SK-N-SH (cell line): Measurements from ENCODE around the gene SLC3A2. TPM values are rescaled to one million over a fixed set of nuclear protein-coding genes. Genes with fewer than 3 reads are reported as not detected.

Source experiments
- CTCF ChIA-PET: fragments of 300-600, 350-600 bp; formaldehyde crosslinking; extraction: SDS; loops from one replicate; lab custom pipeline; 2021; lab: Yijun Ruan, JAX
- POLR2A ChIA-PET: fragments of 350-600 bp; sonication (Branson Sonifier 250); formaldehyde crosslinking; extraction: SDS; loops from one replicate; lab custom pipeline; 2020; ENCODE audit warnings: antibody characterized with exemption, inconsistent platforms; lab: Yijun Ruan, JAX
- DNase-seq: peaks from one replicate; pipeline ENCODE4 v3.0.0; 2012
- H2AFZ ChIP-seq: fragments of 200-600 bp; sonication (generic); 2 replicates; pipeline ENCODE4 v1.8.1; 2016; ENCODE audit warnings: antibody characterized with exemption, mild to moderate bottlenecking, low read depth
- H3F3A ChIP-seq: fragments of 200-600 bp; sonication (generic); replicated peaks from 2 replicates; pipeline ENCODE3; 2016; ENCODE audit warnings: antibody characterized with exemption, mild to moderate bottlenecking; ENCODE audit not compliant: insufficient read depth
- H3K27ac ChIP-seq, 2 experiments: fragments of 200-500 bp in 1 of 2; fragments of 200-600 bp in 1 of 2; sonication (Bioruptor generic) in 1 of 2; sonication (generic), shearing (Covaris generic) in 1 of 2; 2 replicates each; pipeline versions ENCODE4 v1.5.1 to v1.6.1; 2014 to 2016; ENCODE audit warnings: low read depth in 2 of 2, inconsistent platforms in 1 of 2, low read length in 1 of 2, mild to moderate bottlenecking in 1 of 2, mixed read lengths in 1 of 2
- H3K27me3 ChIP-seq: fragments of 200-600 bp; sonication (generic), shearing (Covaris generic); 2 replicates; pipeline ENCODE4 v1.6.1; 2016; ENCODE audit warnings: mixed run types; ENCODE audit not compliant: insufficient read depth
- H3K36me3 ChIP-seq, 2 experiments: fragments of 200-500 bp in 1 of 2; fragments of 200-600 bp in 1 of 2; sonication (Bioruptor generic) in 1 of 2; sonication (generic) in 1 of 2; replicated peaks in 1 of 2; 2 replicates each; pipeline versions ENCODE3 to v1.5.1; 2014 to 2016; ENCODE audit warnings: low read length in 1 of 2, mild to moderate bottlenecking in 1 of 2; ENCODE audit not compliant: insufficient read depth in 2 of 2, control insufficient read depth in 1 of 2
- H3K4me1 ChIP-seq, 2 experiments: fragments of 200-500 bp in 1 of 2; fragments of 200-600 bp in 1 of 2; sonication (Bioruptor generic) in 1 of 2; sonication (generic), shearing (Covaris generic) in 1 of 2; 2 replicates each; pipeline versions ENCODE4 v1.5.1 to v1.6.1; 2014 to 2016; ENCODE audit warnings: low read depth in 1 of 2, low read length in 1 of 2, mixed run types in 1 of 2; ENCODE audit not compliant: insufficient read depth in 2 of 2, control insufficient read depth in 1 of 2
- H3K4me2 ChIP-seq: fragments of 200-600 bp; sonication (generic), shearing (Covaris generic); 2 replicates; pipeline ENCODE4 v1.6.1; 2017; ENCODE audit warnings: mixed run types
- H3K4me3 ChIP-seq, 2 experiments: fragments of 200-500 bp in 1 of 2; fragments of 200-600 bp in 1 of 2; sonication (Bioruptor generic) in 1 of 2; sonication (generic), shearing (Covaris generic) in 1 of 2; 2 replicates each; pipeline versions ENCODE4 v1.5.1 to v1.8.1; 2014 to 2016; ENCODE audit warnings: low read depth in 2 of 2, inconsistent platforms in 1 of 2, low read length in 1 of 2, mild to moderate bottlenecking in 1 of 2, mixed read lengths in 1 of 2, moderate library complexity in 1 of 2
- H3K79me2 ChIP-seq: fragments of 200-600 bp; sonication (generic); 2 replicates; pipeline ENCODE4 v1.8.1; 2017; ENCODE audit warnings: mild to moderate bottlenecking; ENCODE audit not compliant: insufficient read depth
- H3K9ac ChIP-seq: fragments of 200-600 bp; sonication (generic); 2 replicates; pipeline ENCODE4 v1.6.1; 2017; ENCODE audit warnings: mixed run types
- H3K9me2 ChIP-seq: fragments of 200-600 bp; sonication (generic); 2 replicates; pipeline ENCODE4 v1.6.1; 2017; ENCODE audit warnings: mixed run types
- H3K9me3 ChIP-seq: fragments of 200-600 bp; sonication (generic); 2 replicates; pipeline ENCODE4 v1.6.1; 2017; ENCODE audit warnings: mixed run types, mild to moderate bottlenecking, moderate library complexity
- H4K20me1 ChIP-seq: fragments of 200-600 bp; sonication (generic); 2 replicates; pipeline ENCODE4 v1.6.1; 2017; ENCODE audit warnings: mild to moderate bottlenecking, mixed run types; ENCODE audit not compliant: insufficient read depth
- ELF1 ChIP-seq: IDR thresholded peaks from 2 replicates; pipeline ENCODE4 v1.4.0; 2012
- EP300 ChIP-seq, 2 experiments: IDR thresholded peaks; 2 replicates each; pipeline versions ENCODE4 v1.4.0 to v1.6.1; 2012; ENCODE audit warnings: borderline replicate concordance in 1 of 2, low read depth in 1 of 2, low read length in 1 of 2
- EZH2phosphoT487 ChIP-seq: fragments of 200-600 bp; sonication (generic); IDR thresholded peaks from 2 replicates; pipeline ENCODE4 v1.6.1; 2017; ENCODE audit warnings: low read depth, mixed run types, mild to moderate bottlenecking, antibody characterized with exemption, moderate library complexity, borderline replicate concordance
- FOSL2 ChIP-seq: IDR thresholded peaks from 2 replicates; pipeline ENCODE4 v1.4.0; 2012; ENCODE audit warnings: low read depth, mild to moderate bottlenecking, moderate library complexity, borderline replicate concordance
- GABPA ChIP-seq: IDR thresholded peaks from 2 replicates; pipeline ENCODE4 v1.4.0; 2012; ENCODE audit warnings: low read depth, mild to moderate bottlenecking
- GATA2 ChIP-seq: sonication (generic); formaldehyde crosslinking; IDR thresholded peaks from 2 replicates; pipeline ENCODE4 v1.5.0; 2020; ENCODE audit warnings: mild to moderate bottlenecking, missing genetic modification reagents
- MAX ChIP-seq: IDR thresholded peaks from 2 replicates; pipeline ENCODE4 v1.4.0; 2012; ENCODE audit warnings: low read depth
- MEF2A ChIP-seq: IDR thresholded peaks from 2 replicates; pipeline ENCODE4 v1.4.0; 2012; ENCODE audit warnings: low read depth, borderline replicate concordance
- NFIC ChIP-seq: IDR thresholded peaks from 2 replicates; pipeline ENCODE4 v1.4.0; 2012; ENCODE audit warnings: borderline replicate concordance
- PBX3 ChIP-seq: IDR thresholded peaks from 2 replicates; pipeline ENCODE4; 2012
- POLR2AphosphoS5 ChIP-seq: IDR thresholded peaks from 2 replicates; pipeline ENCODE4 v1.6.1; 2012; ENCODE audit warnings: low read depth, low read length
- RAD21 ChIP-seq: IDR thresholded peaks from 2 replicates; pipeline ENCODE4 v1.6.1; 2012; ENCODE audit warnings: mild to moderate bottlenecking, low read length
- RCOR1 ChIP-seq: fragments of 150-350 bp; IDR thresholded peaks from 2 replicates; pipeline ENCODE4 v1.6.1; 2017; ENCODE audit warnings: antibody characterized with exemption, low read length
- RXRA ChIP-seq: IDR thresholded peaks from 2 replicates; pipeline ENCODE4 v1.4.0; 2012; ENCODE audit warnings: low read depth, mild to moderate bottlenecking, borderline replicate concordance
- SIN3A ChIP-seq: IDR thresholded peaks from 2 replicates; pipeline ENCODE4 v1.6.1; 2012; ENCODE audit warnings: low read depth, mild to moderate bottlenecking, low read length, moderate library complexity, borderline replicate concordance
- TAF1 ChIP-seq: IDR thresholded peaks from 2 replicates; pipeline ENCODE4 v1.6.1; 2012; ENCODE audit warnings: low read depth, mild to moderate bottlenecking, low read length, moderate library complexity, borderline replicate concordance
- WGBS: methylation state at CpG from one replicate; pipeline ENCODE4 v1.1.6; 2017; ENCODE audit warnings: low lambda C conversion rate; 5-methylcytosine and 5-hydroxymethylcytosine counted together
- polyA plus RNA-seq, 3 experiments: library from polyadenylated mRNA; depleted of rRNA; stranded (reverse); fragments of >200 nt; gene quantifications; 2 replicates each; pipeline ENCODE4 v1.2.3, GENCODE V29; 2012
- TF ChIP-seq, protein P1 (sequence below): IDR thresholded peaks from 2 replicates; pipeline ENCODE4 v1.4.0; 2012; ENCODE audit warnings: low read depth, borderline replicate concordance
- TF ChIP-seq, protein P2 (sequence below): fragments of 200-600 bp; sonication (generic); IDR thresholded peaks from 2 replicates; pipeline ENCODE4 v1.6.1; 2017; ENCODE audit warnings: antibody characterized with exemption, mild to moderate bottlenecking, moderate library complexity
- TF ChIP-seq, protein P3 (sequence below): IDR thresholded peaks from 2 replicates; pipeline ENCODE4 v1.6.1; 2012; ENCODE audit warnings: mild to moderate bottlenecking, low read depth, low read length, moderate library complexity
- TF ChIP-seq, protein P4 (sequence below): fragments of 150-350 bp; IDR thresholded peaks from 2 replicates; pipeline ENCODE4 v1.6.1; 2017; ENCODE audit warnings: antibody characterized with exemption, low read length, low read depth, borderline replicate concordance

SLC3A2 gene
- polyA plus RNA-seq, 1 of the 3 experiments (the other 2 are of a cell fraction) = 308 TPM

- peaks cover 0 to 20% of the 10 kb centered on the region in 2 experiments; a peak in 3 of 4 replicates for H3K4me1 ChIP-seq
- POLR2A ChIA-PET = interaction anchor here (0.6 to 2.2 kb wide), 15 partner anchors 9 to 331 kb away, joined by 3 to 32 read pairs (median 4); partner anchors contain the start of genes C11orf98, CSKMT, HNRNPUL2 and MTA2
- H3K4me2 ChIP-seq = peak within 1 kb of the TSS; percentile 93
- peak; percentile 96 for DNase-seq
- no peaks in the 10 kb centered on the region for H3K9me2 ChIP-seq
- WGBS = under 1% methylated on average over 43 of the region's 65 CpGs
- H3K4me3 ChIP-seq = peak within 1 kb of the TSS; percentile 76 to 99
- H3K36me3 ChIP-seq = peaks cover 38 to 42% of the 10 kb centered on the region in 2 experiments
- H3F3A ChIP-seq = peaks cover under 1% of the 10 kb centered on the region
- H3K9ac ChIP-seq = peak within 1 kb of the TSS; percentile 98
- CTCF ChIA-PET = interaction anchor here (0.6 to 2.4 kb wide), 4 partner anchors 45 to 1933 kb away, joined by 3 to 15 read pairs (median 4); partner anchors contain the start of gene SLC3A2
- peak within 1 kb of the TSS; percentile 89 to 93 for H3K27ac ChIP-seq
- no peak within 1 kb of the TSS; the same call in 1 of the 2 replicates for H2AFZ ChIP-seq
- no peaks in the 10 kb centered on the region for H3K27me3 ChIP-seq
- H3K79me2 ChIP-seq = peaks cover 70% of the 10 kb centered on the region
- H3K9me3 ChIP-seq = no peaks in the 10 kb centered on the region
- peaks cover 32% of the 10 kb centered on the region for H4K20me1 ChIP-seq
- peak; percentile 99 for TF ChIP-seq PBX3
- TF ChIP-seq SIN3A = no peak; the same call in 1 of the 2 replicates
- no peak for TF ChIP-seq GATA2 (CRISPR knock-in tag)
- TF ChIP-seq TAF1 = peak; percentile 39
- TF ChIP-seq EZH2phosphoT487 = no peak
- TF ChIP-seq, protein P1, sequence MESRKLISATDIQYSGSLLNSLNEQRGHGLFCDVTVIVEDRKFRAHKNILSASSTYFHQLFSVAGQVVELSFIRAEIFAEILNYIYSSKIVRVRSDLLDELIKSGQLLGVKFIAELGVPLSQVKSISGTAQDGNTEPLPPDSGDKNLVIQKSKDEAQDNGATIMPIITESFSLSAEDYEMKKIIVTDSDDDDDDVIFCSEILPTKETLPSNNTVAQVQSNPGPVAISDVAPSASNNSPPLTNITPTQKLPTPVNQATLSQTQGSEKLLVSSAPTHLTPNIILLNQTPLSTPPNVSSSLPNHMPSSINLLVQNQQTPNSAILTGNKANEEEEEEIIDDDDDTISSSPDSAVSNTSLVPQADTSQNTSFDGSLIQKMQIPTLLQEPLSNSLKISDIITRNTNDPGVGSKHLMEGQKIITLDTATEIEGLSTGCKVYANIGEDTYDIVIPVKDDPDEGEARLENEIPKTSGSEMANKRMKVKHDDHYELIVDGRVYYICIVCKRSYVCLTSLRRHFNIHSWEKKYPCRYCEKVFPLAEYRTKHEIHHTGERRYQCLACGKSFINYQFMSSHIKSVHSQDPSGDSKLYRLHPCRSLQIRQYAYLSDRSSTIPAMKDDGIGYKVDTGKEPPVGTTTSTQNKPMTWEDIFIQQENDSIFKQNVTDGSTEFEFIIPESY = peak; percentile 51; the same call in 1 of the 2 replicates
- TF ChIP-seq RAD21 = no peak
- TF ChIP-seq, protein P2, sequence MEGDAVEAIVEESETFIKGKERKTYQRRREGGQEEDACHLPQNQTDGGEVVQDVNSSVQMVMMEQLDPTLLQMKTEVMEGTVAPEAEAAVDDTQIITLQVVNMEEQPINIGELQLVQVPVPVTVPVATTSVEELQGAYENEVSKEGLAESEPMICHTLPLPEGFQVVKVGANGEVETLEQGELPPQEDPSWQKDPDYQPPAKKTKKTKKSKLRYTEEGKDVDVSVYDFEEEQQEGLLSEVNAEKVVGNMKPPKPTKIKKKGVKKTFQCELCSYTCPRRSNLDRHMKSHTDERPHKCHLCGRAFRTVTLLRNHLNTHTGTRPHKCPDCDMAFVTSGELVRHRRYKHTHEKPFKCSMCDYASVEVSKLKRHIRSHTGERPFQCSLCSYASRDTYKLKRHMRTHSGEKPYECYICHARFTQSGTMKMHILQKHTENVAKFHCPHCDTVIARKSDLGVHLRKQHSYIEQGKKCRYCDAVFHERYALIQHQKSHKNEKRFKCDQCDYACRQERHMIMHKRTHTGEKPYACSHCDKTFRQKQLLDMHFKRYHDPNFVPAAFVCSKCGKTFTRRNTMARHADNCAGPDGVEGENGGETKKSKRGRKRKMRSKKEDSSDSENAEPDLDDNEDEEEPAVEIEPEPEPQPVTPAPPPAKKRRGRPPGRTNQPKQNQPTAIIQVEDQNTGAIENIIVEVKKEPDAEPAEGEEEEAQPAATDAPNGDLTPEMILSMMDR = no peak
- peak; percentile 28; the same call in 1 of the 2 replicates for TF ChIP-seq MAX
- TF ChIP-seq NFIC = no peak
- TF ChIP-seq MEF2A = no peak
- no peak for TF ChIP-seq FOSL2
- peak; percentile 56; the same call in 1 of the 2 replicates for TF ChIP-seq ELF1
- TF ChIP-seq, protein P3, sequence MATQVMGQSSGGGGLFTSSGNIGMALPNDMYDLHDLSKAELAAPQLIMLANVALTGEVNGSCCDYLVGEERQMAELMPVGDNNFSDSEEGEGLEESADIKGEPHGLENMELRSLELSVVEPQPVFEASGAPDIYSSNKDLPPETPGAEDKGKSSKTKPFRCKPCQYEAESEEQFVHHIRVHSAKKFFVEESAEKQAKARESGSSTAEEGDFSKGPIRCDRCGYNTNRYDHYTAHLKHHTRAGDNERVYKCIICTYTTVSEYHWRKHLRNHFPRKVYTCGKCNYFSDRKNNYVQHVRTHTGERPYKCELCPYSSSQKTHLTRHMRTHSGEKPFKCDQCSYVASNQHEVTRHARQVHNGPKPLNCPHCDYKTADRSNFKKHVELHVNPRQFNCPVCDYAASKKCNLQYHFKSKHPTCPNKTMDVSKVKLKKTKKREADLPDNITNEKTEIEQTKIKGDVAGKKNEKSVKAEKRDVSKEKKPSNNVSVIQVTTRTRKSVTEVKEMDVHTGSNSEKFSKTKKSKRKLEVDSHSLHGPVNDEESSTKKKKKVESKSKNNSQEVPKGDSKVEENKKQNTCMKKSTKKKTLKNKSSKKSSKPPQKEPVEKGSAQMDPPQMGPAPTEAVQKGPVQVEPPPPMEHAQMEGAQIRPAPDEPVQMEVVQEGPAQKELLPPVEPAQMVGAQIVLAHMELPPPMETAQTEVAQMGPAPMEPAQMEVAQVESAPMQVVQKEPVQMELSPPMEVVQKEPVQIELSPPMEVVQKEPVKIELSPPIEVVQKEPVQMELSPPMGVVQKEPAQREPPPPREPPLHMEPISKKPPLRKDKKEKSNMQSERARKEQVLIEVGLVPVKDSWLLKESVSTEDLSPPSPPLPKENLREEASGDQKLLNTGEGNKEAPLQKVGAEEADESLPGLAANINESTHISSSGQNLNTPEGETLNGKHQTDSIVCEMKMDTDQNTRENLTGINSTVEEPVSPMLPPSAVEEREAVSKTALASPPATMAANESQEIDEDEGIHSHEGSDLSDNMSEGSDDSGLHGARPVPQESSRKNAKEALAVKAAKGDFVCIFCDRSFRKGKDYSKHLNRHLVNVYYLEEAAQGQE = no peak
- TF ChIP-seq POLR2AphosphoS5 = peak; percentile 84
- TF ChIP-seq RXRA = no peak
- TF ChIP-seq, protein P4, sequence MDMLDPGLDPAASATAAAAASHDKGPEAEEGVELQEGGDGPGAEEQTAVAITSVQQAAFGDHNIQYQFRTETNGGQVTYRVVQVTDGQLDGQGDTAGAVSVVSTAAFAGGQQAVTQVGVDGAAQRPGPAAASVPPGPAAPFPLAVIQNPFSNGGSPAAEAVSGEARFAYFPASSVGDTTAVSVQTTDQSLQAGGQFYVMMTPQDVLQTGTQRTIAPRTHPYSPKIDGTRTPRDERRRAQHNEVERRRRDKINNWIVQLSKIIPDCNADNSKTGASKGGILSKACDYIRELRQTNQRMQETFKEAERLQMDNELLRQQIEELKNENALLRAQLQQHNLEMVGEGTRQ = no peak
- TF ChIP-seq RCOR1 = no peak
- peak; percentile 88 for TF ChIP-seq GABPA
- no peak for TF ChIP-seq EP300 (IDR thresholded peaks at IDR 0.05; ENCODE audit: borderline replicate concordance in 1 of 2, low read depth in 1 of 2, low read length in 1 of 2)
These were observed 49.0 kb upstream of the SLC3A2 start, which contains the start of gene STX5 for GRCh38 chr11:62831520-62832335. Gene STX5 (minus strand): TSS chr11:62832051. CDS start chr11:62831243, 808 bp downstream.
